B cell (primary cell): ENCODE measurements around the gene MEPCE. TPM values are rescaled to one million over a fixed set of nuclear protein-coding genes. Genes with fewer than 3 reads are reported as not detected.
"Not testable (repeated sequence)": the region's sequence is repeated elsewhere in the genome, so short reads cannot be mapped to it uniquely, and the experiment has no call there.

ENCODE experiments used
- ATAC-seq: fragments of 200-7000 bp; cut with Tn5 transposase; one replicate; pipeline ENCODE4 v1.10.0; 2021; ENCODE audit warnings: low read depth, mild to moderate bottlenecking, moderate number of reproducible peaks, moderate library complexity
- CTCF ChIA-PET: fragments of 350-600 bp; sonication (Branson Sonifier 250); formaldehyde crosslinking; loops from one replicate; lab custom pipeline; 2021; ENCODE audit warnings: antibody characterized with exemption, inconsistent platforms; lab: Charles Lee
- POLR2A ChIA-PET: fragments of 350-600 bp; sonication (Branson Sonifier 250); formaldehyde crosslinking; loops from one replicate; lab custom pipeline; 2021; ENCODE audit warnings: antibody characterized with exemption; lab: Charles Lee
- DNase-seq: peaks from one replicate; pipeline ENCODE4 v3.0.0; 2013
- H2AFZ ChIP-seq: 2 replicates; pipeline ENCODE4 v1.6.1; 2012; ENCODE audit warnings: mild to moderate bottlenecking, low read depth, low read length; ENCODE audit not compliant: insufficient read depth, poor library complexity, severe bottlenecking
- H3K27ac ChIP-seq, 2 donors: 1 replicate in 1 of 2; 2 replicates in 1 of 2; pipeline ENCODE4 v1.5.1; 2012 to 2013; ENCODE audit warnings: low read length in 2 of 2, mild to moderate bottlenecking in 2 of 2, moderate library complexity in 1 of 2
- H3K27me3 ChIP-seq, 4 experiments: fragments of 200-600 bp in 1 of 4; sonication (generic) in 1 of 4; replicated peaks in 1 of 4; 1 replicate in 2 of 4; 2 replicates in 2 of 4; pipeline versions ENCODE4 v1.6.1 to v1.7.0; 2013 to 2016; ENCODE audit warnings: low read length in 3 of 4, mild to moderate bottlenecking in 2 of 4, mixed read lengths in 1 of 4, moderate library complexity in 1 of 4; ENCODE audit not compliant: insufficient read depth in 4 of 4, control insufficient read depth in 3 of 4; ENCODE audit errors: control extremely low read depth in 1 of 4
- H3K36me3 ChIP-seq, 2 experiments: replicated peaks in 1 of 2; 1 replicate in 1 of 2; 2 replicates in 1 of 2; pipeline versions ENCODE4 v1.6.1 to v1.7.1; 2013; ENCODE audit warnings: low read length in 1 of 2; ENCODE audit not compliant: insufficient read depth in 2 of 2, control insufficient read depth in 1 of 2; ENCODE audit errors: control extremely low read depth in 1 of 2, extremely low read depth in 1 of 2
- H3K4me1 ChIP-seq, 2 donors: fragments of 200-600 bp in 1 of 2; sonication (generic) in 1 of 2; 1 replicate in 1 of 2; 2 replicates in 1 of 2; pipeline versions ENCODE4 v1.5.1 to v1.6.1; 2013 to 2017; ENCODE audit warnings: low read length in 2 of 2; ENCODE audit not compliant: control insufficient read depth in 2 of 2, insufficient read depth in 2 of 2
- H3K4me2 ChIP-seq: replicated peaks from 2 replicates; pipeline ENCODE3; 2012; ENCODE audit warnings: mild to moderate bottlenecking, low read depth, low read length; ENCODE audit not compliant: poor library complexity, severe bottlenecking
- H3K4me3 ChIP-seq, 5 experiments: fragments of 200-600 bp in 1 of 5; sonication (generic) in 1 of 5; 1 replicate in 3 of 5; 2 replicates in 2 of 5; pipeline versions ENCODE4 v1.5.1 to v1.7.0; 2011 to 2016; ENCODE audit warnings: low read length in 4 of 5, mild to moderate bottlenecking in 4 of 5, low read depth in 2 of 5, control low read depth in 1 of 5, moderate library complexity in 1 of 5; ENCODE audit not compliant: insufficient read depth in 1 of 5; ENCODE audit errors: control extremely low read depth in 1 of 5, extremely low read depth in 1 of 5
- H3K79me2 ChIP-seq: fragments of 200-600 bp; sonication (generic); one replicate; pipeline ENCODE4 v1.6.0; 2016; ENCODE audit warnings: low read length; ENCODE audit not compliant: control insufficient read depth, insufficient read depth
- H3K9ac ChIP-seq: fragments of 200-600 bp; sonication (generic); 2 replicates; pipeline ENCODE4 v1.6.1; 2017; ENCODE audit warnings: mild to moderate bottlenecking, low read length, moderate library complexity
- H3K9me3 ChIP-seq, 3 donors: one replicate each; pipeline versions ENCODE4 v1.6.1 to v1.7.1; 2013; ENCODE audit warnings: low read length in 2 of 3; ENCODE audit not compliant: control insufficient read depth in 2 of 3, insufficient read depth in 1 of 3; ENCODE audit errors: control extremely low read depth in 1 of 3
- H4K20me1 ChIP-seq: 2 replicates; pipeline ENCODE4 v1.6.0; 2012; ENCODE audit warnings: mild to moderate bottlenecking, low read length; ENCODE audit not compliant: insufficient read depth, control insufficient read depth, poor library complexity, severe bottlenecking
- H3K27ac Mint-ChIP-seq: one replicate; pipeline ENCODE4 v1.8.0; 2021; ENCODE audit warnings: mixed read lengths
- H3K27me3 Mint-ChIP-seq: one replicate; pipeline ENCODE4 v1.8.0; 2021; ENCODE audit warnings: mixed read lengths
- H3K4me1 Mint-ChIP-seq: one replicate; pipeline ENCODE4 v1.8.0; 2021; ENCODE audit warnings: mixed read lengths
- H3K4me3 Mint-ChIP-seq: one replicate; pipeline ENCODE4 v1.8.0; 2021; ENCODE audit warnings: mixed read lengths
- H3K9me3 Mint-ChIP-seq: one replicate; pipeline ENCODE4 v1.8.0; 2022; ENCODE audit warnings: mixed read lengths; ENCODE audit not compliant: insufficient read depth
- EZH2 ChIP-seq: IDR thresholded peaks from 2 replicates; pipeline ENCODE4 v1.6.1; 2012; ENCODE audit warnings: borderline replicate concordance, low read depth, mild to moderate bottlenecking, moderate library complexity, low read length; ENCODE audit not compliant: insufficient read depth, poor library complexity, severe bottlenecking
- WGBS: methylation state at CpG from one replicate; pipeline ENCODE4 v1.1.5; 2013; ENCODE audit warnings: missing lambda C conversion rate; ENCODE audit not compliant: insufficient coverage; 5-methylcytosine and 5-hydroxymethylcytosine counted together
- intact Hi-C: fragments of 100-400 bp; cut with micrococcal nuclease; formaldehyde crosslinking; loops from one replicate; pipeline ENCODE4 v1.10.0; 2022
- polyA plus RNA-seq: library from polyadenylated mRNA; depleted of rRNA; stranded (reverse); fragments of >200 nt; gene quantifications from 2 replicates; pipeline ENCODE4 v1.2.3, GENCODE V29; 2012
- total RNA-seq, 2 donors: library from RNA; stranded (reverse); fragments of 120-200 nt in 1 of 2; gene quantifications; 1 replicate in 1 of 2; 2 replicates in 1 of 2; pipeline versions ENCODE4 v1.2.3 to v1.2.4, GENCODE V29; 2013 to 2022
- TF ChIP-seq, protein P1 (sequence below): fragments of 200-600 bp; IDR thresholded peaks from one replicate; pipeline ENCODE4 v1.8.0; 2022; ENCODE audit warnings: antibody characterized with exemption, mild to moderate bottlenecking

MEPCE gene
- total and polyA plus RNA-seq, 2 donors (not counting 1 experiment from before 2014, with no cell fraction given) = 54.5 to 90.6 TPM

DNA sequence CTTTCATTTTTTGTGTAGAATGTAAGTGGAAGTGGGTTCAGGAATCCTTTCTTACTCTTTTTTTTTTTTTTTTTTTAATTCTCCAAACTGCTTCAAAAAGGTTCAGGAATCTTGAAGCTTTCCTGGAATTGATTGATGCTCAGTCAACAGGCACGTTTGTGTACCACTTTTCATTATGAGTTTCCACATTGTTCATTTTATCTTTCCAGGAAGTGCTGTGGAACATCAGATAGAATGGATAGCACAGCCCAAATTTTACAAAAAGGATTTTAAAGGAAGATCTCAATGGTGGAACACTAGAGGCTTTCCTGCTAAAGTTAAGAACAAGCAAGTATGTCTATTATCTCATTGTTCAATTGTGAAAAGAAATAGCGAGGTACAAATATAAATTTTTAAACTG lies 8.5 kb downstream of the MEPCE start:
- no peak for DNase-seq
- ATAC-seq = no peak
- H3K4me1 ChIP-seq = peaks cover 9 to 25% of the 10 kb centered on the region in 2 donors
- no peak overlapping the region for H2AFZ ChIP-seq
- H3K27ac ChIP-seq = no peak overlapping the region
- Mint-ChIP-seq H3K4me3 (no peak overlapping the region), H3K4me1 (peaks cover 27% of the 10 kb centered on the region), H3K9me3 (no peaks in the 10 kb centered on the region), H3K27me3 (no peaks in the 10 kb centered on the region), H3K27ac (no peak overlapping the region)
- no peak for TF ChIP-seq EZH2
- TF ChIP-seq, protein P1, sequence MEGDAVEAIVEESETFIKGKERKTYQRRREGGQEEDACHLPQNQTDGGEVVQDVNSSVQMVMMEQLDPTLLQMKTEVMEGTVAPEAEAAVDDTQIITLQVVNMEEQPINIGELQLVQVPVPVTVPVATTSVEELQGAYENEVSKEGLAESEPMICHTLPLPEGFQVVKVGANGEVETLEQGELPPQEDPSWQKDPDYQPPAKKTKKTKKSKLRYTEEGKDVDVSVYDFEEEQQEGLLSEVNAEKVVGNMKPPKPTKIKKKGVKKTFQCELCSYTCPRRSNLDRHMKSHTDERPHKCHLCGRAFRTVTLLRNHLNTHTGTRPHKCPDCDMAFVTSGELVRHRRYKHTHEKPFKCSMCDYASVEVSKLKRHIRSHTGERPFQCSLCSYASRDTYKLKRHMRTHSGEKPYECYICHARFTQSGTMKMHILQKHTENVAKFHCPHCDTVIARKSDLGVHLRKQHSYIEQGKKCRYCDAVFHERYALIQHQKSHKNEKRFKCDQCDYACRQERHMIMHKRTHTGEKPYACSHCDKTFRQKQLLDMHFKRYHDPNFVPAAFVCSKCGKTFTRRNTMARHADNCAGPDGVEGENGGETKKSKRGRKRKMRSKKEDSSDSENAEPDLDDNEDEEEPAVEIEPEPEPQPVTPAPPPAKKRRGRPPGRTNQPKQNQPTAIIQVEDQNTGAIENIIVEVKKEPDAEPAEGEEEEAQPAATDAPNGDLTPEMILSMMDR = no peak
- no peak overlapping the region for H3K9ac ChIP-seq
- H3K4me2 ChIP-seq = no peak overlapping the region
- no peaks in the 10 kb centered on the region for H3K9me3 ChIP-seq
- ChIA-PET CTCF (interaction anchor here (0.9 to 2.1 kb wide), 4 partner anchors 12 to 268 kb away, joined by 3 to 9 read pairs (median 4); partner anchors contain the start of gene POP7), POLR2A (interaction anchor here (0.6 kb wide), 1 partner anchor 11 kb away, joined by 4 read pairs; no protein-coding TSS in a partner anchor)
- peaks cover 15% of the 10 kb centered on the region for H4K20me1 ChIP-seq
- no CpG with 5 or more reads among the region's 2 CpGs for WGBS
- peaks cover 5 to 14% of the 10 kb centered on the region in 2 experiments for H3K36me3 ChIP-seq
- intact Hi-C loops = no loop called here
- peaks cover 15% of the 10 kb centered on the region for H3K79me2 ChIP-seq
- H3K27me3 ChIP-seq = no peaks in the 10 kb centered on the region
- no peak overlapping the region for H3K4me3 ChIP-seq

DNA sequence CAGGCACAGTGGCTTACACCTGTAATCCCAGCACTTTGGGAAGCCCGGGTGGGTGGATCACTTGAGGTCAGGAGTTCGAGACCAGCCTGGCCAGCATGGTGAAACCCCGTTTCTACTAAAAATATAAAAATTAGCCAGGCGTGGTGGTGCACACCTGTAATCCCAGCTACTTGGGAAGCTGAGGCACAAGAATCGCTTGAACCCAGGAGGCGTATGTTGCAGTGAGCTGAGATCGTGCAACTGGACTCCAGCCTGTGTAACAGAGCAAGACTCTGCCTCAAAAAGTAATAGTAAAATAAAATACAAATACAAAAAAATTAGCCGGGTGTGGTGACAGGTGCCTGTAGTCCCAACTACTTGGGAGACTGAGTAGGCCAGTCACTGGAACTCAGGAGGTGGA lies 9.1 kb downstream of the MEPCE start:
- H3K36me3 ChIP-seq, H2AFZ ChIP-seq, ATAC-seq, H3K27ac ChIP-seq, DNase-seq, H3K9me3 ChIP-seq, intact Hi-C loops, H3K4me3 Mint-ChIP-seq, H3K27me3 ChIP-seq, H3K27me3 Mint-ChIP-seq, H4K20me1 ChIP-seq, H3K9me3 Mint-ChIP-seq, H3K4me2 ChIP-seq, H3K9ac ChIP-seq, H3K27ac Mint-ChIP-seq, POLR2A ChIA-PET, H3K4me3 ChIP-seq: not testable (repeated sequence)
- CTCF ChIA-PET = interaction anchor here (0.9 to 2.1 kb wide), 2 partner anchors 11 to 14 kb away, joined by 3 to 9 read pairs; no protein-coding TSS in a partner anchor
- peaks cover 9 to 25% of the 10 kb centered on the region in 2 donors for H3K4me1 ChIP-seq
- peaks cover 13% of the 10 kb centered on the region for H3K79me2 ChIP-seq
- H3K4me1 Mint-ChIP-seq = peaks cover 25% of the 10 kb centered on the region
- WGBS = 98% methylated on average over 4 of the region's 8 CpGs

DNA sequence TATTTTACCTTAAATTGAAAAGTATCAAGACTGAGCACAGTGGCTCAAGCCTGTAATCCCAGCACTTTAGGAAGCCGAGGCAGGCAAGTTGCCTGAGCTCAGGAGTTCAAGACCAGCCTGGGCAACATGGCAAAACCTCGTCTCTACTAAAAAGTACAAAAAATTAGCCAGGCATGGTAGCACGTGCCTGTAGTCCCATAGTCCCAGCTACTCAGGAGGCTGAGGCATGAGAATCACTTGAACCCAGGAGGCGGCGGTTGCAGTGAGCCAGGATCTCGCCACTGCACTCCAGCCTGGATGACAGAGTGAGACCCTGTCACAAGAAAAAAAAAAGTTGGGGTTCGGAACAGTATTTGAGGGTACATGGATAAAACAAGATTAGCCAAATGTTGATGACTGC lies 9.6 kb downstream of the MEPCE start:
- not testable (repeated sequence) for H2AFZ ChIP-seq

More for the DNA sequence above, 9.6 kb downstream of the MEPCE start:
- H4K20me1 ChIP-seq, ATAC-seq, H3K9me3 ChIP-seq, H3K27me3 ChIP-seq, H3K27ac ChIP-seq, H3K27me3 Mint-ChIP-seq, intact Hi-C loops, DNase-seq, H3K4me2 ChIP-seq, H3K9me3 Mint-ChIP-seq, H3K27ac Mint-ChIP-seq, H3K9ac ChIP-seq, H3K36me3 ChIP-seq, POLR2A ChIA-PET, H3K4me3 Mint-ChIP-seq, H3K4me3 ChIP-seq: not testable (repeated sequence)
- 94% methylated on average over 6 of the region's 7 CpGs for WGBS
- peaks cover 13% of the 10 kb centered on the region for H3K79me2 ChIP-seq
- H3K4me1 ChIP-seq = peaks cover 9 to 20% of the 10 kb centered on the region in 2 donors
- H3K4me1 Mint-ChIP-seq = peaks cover 20% of the 10 kb centered on the region
- CTCF ChIA-PET = interaction anchor here (0.9 to 2.1 kb wide), 2 partner anchors 11 to 306 kb away, joined by 3 to 9 read pairs; no protein-coding TSS in a partner anchor
